IPS-18c (cell line): ENCODE results near the gene ECE1.

ENCODE experiments used
- H3K4me3 ChIP-seq: 2 replicates; pipeline ENCODE4 v1.7.0; 2013; ENCODE audit warnings: low read depth, mild to moderate bottlenecking, low read length, moderate library complexity; ENCODE audit not compliant: insufficient read depth
- H3K9me3 ChIP-seq: one replicate; pipeline ENCODE4 v1.6.1; 2013; ENCODE audit warnings: mild to moderate bottlenecking, low read length, moderate library complexity; ENCODE audit not compliant: control insufficient read depth, insufficient read depth

Gene ECE1

GRCh38 chr1:21289700-21290545 is at the start of gene ECE1:
Gene ECE1 (minus strand): TSS chr1:21290463. CDS start chr1:21290414, 49 bp downstream.
- peak within 1 kb of the TSS; percentile 66 for H3K4me3 ChIP-seq
- H3K9me3 ChIP-seq = peaks cover 2% of the 10 kb centered on the region

- Histone ChIP-seq H3K9me3 (no peaks in the 10 kb centered on the region), H3K4me3 (no peak overlapping the region)
Measured at GRCh38 chr1:21339356-21340229, 49.3 kb upstream of the ECE1 start.

GRCh38 chr1:21338573-21339355 is 48.5 kb upstream of the ECE1 start:
- Histone ChIP-seq H3K4me3 (no peak overlapping the region), H3K9me3 (no peaks in the 10 kb centered on the region)

GRCh38 chr1:21337928-21338572 is 47.8 kb upstream of the ECE1 start:
- no peaks in the 10 kb centered on the region for H3K9me3 ChIP-seq
- H3K4me3 ChIP-seq = no peak overlapping the region

- H3K4me3 ChIP-seq = no peak overlapping the region
- H3K9me3 ChIP-seq = no peaks in the 10 kb centered on the region
Measured at GRCh38 chr1:21337454-21337927, 47.2 kb upstream of the ECE1 start.

- Histone ChIP-seq H3K4me3 (no peak overlapping the region), H3K9me3 (no peaks in the 10 kb centered on the region)
Measured at GRCh38 chr1:21337010-21337437, 46.8 kb upstream of the ECE1 start.

GRCh38 chr1:21335750-21336224 is 45.5 kb upstream of the ECE1 start:
- no peaks in the 10 kb centered on the region for H3K9me3 ChIP-seq

GRCh38 chr1:21335088-21335691 is 44.9 kb upstream of the ECE1 start:
- Histone ChIP-seq H3K9me3 (no peaks in the 10 kb centered on the region), H3K4me3 (0 out of 2 replicates have a peak overlapping the region, but pooled peaks have one; percentile 17)

More at GRCh38 chr1:21335750-21336224, 45.5 kb upstream of the ECE1 start:
- no peak overlapping the region for H3K4me3 ChIP-seq

GRCh38 chr1:21334214-21335087 is 44.2 kb upstream of the ECE1 start:
- H3K9me3 ChIP-seq = no peaks in the 10 kb centered on the region
- 0 out of 2 replicates have a peak overlapping the region, but pooled peaks have one; percentile 17 for H3K4me3 ChIP-seq

GRCh38 chr1:21333824-21334213 is 43.6 kb upstream of the ECE1 start:
- Histone ChIP-seq H3K4me3 (no peak overlapping the region), H3K9me3 (no peaks in the 10 kb centered on the region)

- Histone ChIP-seq H3K4me3 (no peak overlapping the region), H3K9me3 (no peaks in the 10 kb centered on the region)
Measured at GRCh38 chr1:21332554-21333311, 42.5 kb upstream of the ECE1 start.

- Histone ChIP-seq H3K4me3 (no peak overlapping the region), H3K9me3 (no peaks in the 10 kb centered on the region)
Measured at GRCh38 chr1:21331752-21332478, 41.7 kb upstream of the ECE1 start.

GRCh38 chr1:21330544-21330943 is 40.3 kb upstream of the ECE1 start:
- no peak overlapping the region for H3K4me3 ChIP-seq
- H3K9me3 ChIP-seq = no peaks in the 10 kb centered on the region

GRCh38 chr1:21329209-21329844 is 39.1 kb upstream of the ECE1 start:
- H3K4me3 ChIP-seq = no peak overlapping the region

More at GRCh38 chr1:21329209-21329844, 39.1 kb upstream of the ECE1 start:
- H3K9me3 ChIP-seq = no peaks in the 10 kb centered on the region
